ENCODE data around the gene APBB1.

The APBB1 gene

DNA sequence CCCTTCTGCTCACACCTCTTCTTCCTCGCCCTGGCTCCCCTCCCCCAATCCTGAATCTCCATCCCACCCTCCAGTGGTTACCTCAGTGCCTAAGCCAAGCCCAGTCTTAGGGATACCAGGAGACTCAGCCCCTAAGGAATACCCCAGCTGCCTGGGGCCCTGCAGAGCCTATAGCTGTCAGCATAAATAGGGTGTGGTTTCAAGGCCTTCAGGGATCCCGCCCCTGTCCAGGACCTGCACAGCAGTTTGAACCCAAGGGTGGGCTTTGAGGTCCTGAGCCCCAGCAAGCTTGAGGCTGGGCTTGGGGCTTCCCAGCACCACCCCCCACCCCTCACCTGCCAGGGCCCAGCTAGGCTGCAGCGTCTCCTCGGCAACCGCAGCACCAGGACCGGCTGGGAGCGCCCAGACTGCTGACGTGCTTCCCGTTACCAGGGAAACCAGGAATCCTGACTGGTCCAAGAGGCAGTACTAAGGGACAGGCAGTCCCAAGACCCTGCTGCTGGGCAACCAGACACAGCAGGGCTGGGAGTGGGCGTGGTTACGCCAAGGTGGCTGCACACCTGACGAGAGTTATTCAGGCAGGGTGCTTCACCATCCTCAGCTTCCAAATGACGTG is 13.7 kb downstream of the APBB1 start:
- no peaks in the 10 kb centered on the region for H3K36me3 ChIP-seq (ENCODE audit: control insufficient read depth, insufficient read depth, low read length)
- H3K4me3 ChIP-seq (ENCODE audit: low read length): no peak overlapping the region
- DNase-seq: peak; percentile 90
- H3K4me2 ChIP-seq (ENCODE audit: low read length): no peak overlapping the region
- H3K18ac ChIP-seq (ENCODE audit: low read length): no peak overlapping the region
- no peak overlapping the region for H2BK15ac ChIP-seq (replicated peaks; ENCODE audit: low read depth)
- H3K56ac ChIP-seq (ENCODE audit: low read length): no peak overlapping the region
- H3K79me2 ChIP-seq (ENCODE audit: control insufficient read depth, insufficient read depth, low read length): no peaks in the 10 kb centered on the region
- H3K27ac ChIP-seq (ENCODE audit: low read depth, low read length): no peak overlapping the region
- no peak overlapping the region for H2AK5ac ChIP-seq (ENCODE audit: low read length)
- no CpG with 5 or more reads among the region's 13 CpGs for WGBS (ENCODE audit: extremely low coverage, insufficient coverage, low lambda C conversion rate)
- H2BK5ac ChIP-seq (ENCODE audit: low read length): no peak overlapping the region
- no peaks in the 10 kb centered on the region for H3K4me1 ChIP-seq (ENCODE audit: control insufficient read depth, low read depth, low read length)
- no peak overlapping the region for H4K5ac ChIP-seq (ENCODE audit: low read length)
- no peak overlapping the region for H2BK120ac ChIP-seq (ENCODE audit: low read depth, low read length)
- H4K8ac ChIP-seq (ENCODE audit: low read depth, low read length): no peak overlapping the region
- H3K9ac ChIP-seq (ENCODE audit: low read length): no peak overlapping the region
- no peak overlapping the region for H3K4ac ChIP-seq (ENCODE audit: low read depth, low read length)
- H3K23ac ChIP-seq (ENCODE audit: low read length): no peak overlapping the region
- H3K27me3 ChIP-seq (ENCODE audit: insufficient read depth, low read length, poor library complexity): no peaks in the 10 kb centered on the region
- no peaks in the 10 kb centered on the region for H3K79me1 ChIP-seq (ENCODE audit: low read length)

DNA sequence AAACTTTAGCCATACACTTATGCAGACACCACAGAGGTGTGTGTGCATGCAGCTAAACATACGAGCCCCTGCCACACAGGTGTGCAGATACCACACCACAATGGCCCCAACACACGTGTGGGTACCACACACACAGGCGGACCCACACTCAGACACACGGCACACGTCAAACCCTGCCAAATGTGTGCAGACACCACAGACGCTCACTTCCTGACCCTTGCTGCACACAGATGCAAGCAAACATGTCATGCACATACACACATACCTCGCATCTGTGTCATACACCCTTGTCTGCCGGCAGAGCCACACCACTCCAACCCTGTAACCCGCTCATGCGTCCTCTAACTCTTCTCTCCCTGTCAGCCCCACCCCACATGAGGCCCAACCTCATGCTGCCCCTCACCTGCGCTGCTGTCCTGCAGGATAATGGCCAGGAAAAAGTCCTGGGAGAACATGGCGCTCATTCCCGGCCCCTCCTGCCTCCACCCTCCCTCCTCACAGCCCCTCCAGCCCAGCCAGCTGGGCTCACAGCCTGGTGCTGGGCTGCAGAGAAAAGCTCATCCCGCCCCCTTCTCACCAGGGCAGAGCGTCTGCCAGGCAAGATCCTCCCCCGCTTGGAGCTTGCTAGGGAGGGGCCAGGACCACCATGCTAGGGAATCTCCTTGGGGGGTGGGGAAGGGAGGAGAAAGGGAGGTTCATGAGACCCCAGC is 14.4 kb downstream of the APBB1 start:
- Histone ChIP-seq H3K79me2 (ENCODE audit: control insufficient read depth, insufficient read depth, low read length) (no peaks in the 10 kb centered on the region), H3K4me3 (ENCODE audit: low read length) (no peak overlapping the region), H3K4me1 (ENCODE audit: control insufficient read depth, low read depth, low read length) (no peaks in the 10 kb centered on the region), H2BK15ac (replicated peaks; ENCODE audit: low read depth) (no peak overlapping the region), H3K56ac (ENCODE audit: low read length) (no peak overlapping the region), H2AK5ac (ENCODE audit: low read length) (no peak overlapping the region), H3K23ac (ENCODE audit: low read length) (no peak overlapping the region), H3K4ac (ENCODE audit: low read depth, low read length) (no peak overlapping the region), H3K36me3 (ENCODE audit: control insufficient read depth, insufficient read depth, low read length) (no peaks in the 10 kb centered on the region), H3K79me1 (ENCODE audit: low read length) (no peaks in the 10 kb centered on the region), H2BK120ac (ENCODE audit: low read depth, low read length) (no peak overlapping the region), H3K27me3 (ENCODE audit: insufficient read depth, low read length, poor library complexity) (no peaks in the 10 kb centered on the region), H3K18ac (ENCODE audit: low read length) (no peak overlapping the region), H4K5ac (ENCODE audit: low read length) (no peak overlapping the region), H3K4me2 (ENCODE audit: low read length) (no peak overlapping the region), H4K8ac (ENCODE audit: low read depth, low read length) (no peak overlapping the region), H2BK5ac (ENCODE audit: low read length) (no peak overlapping the region), H3K9ac (ENCODE audit: low read length) (no peak overlapping the region), H3K27ac (ENCODE audit: low read depth, low read length) (no peak overlapping the region)
- WGBS (ENCODE audit: extremely low coverage, insufficient coverage, low lambda C conversion rate): no CpG with 5 or more reads among the region's 16 CpGs
- DNase-seq: no peak

DNA sequence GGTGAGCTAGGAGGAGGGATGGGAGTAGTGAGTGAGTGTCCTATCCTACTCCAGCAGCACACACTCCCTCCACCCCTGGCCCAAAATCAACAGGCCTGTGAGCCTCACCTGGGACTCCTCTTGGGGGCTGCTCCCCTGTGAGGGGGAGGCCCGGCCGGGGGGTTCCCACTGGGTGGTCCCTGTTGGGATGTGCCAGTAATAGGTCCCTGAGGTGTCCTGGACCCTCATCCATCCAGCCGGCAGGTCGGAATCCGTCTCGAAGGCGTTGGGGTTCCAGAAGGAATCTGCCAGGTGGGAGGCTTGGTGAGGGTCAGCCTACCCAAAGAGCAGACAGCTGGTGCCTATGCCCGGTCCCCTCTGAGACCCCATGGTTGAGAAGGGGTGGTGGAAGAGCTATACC is 15.4 kb downstream of the APBB1 start:
- no peak overlapping the region for H4K8ac ChIP-seq (ENCODE audit: low read depth, low read length)
- no peak overlapping the region for H2BK15ac ChIP-seq (replicated peaks; ENCODE audit: low read depth)
- no peak overlapping the region for H3K23ac ChIP-seq (ENCODE audit: low read length)
- H2BK5ac ChIP-seq (ENCODE audit: low read length): no peak overlapping the region
- no peaks in the 10 kb centered on the region for H3K36me3 ChIP-seq (ENCODE audit: control insufficient read depth, insufficient read depth, low read length)
- no peak overlapping the region for H3K4me3 ChIP-seq (ENCODE audit: low read length)
- H2AK5ac ChIP-seq (ENCODE audit: low read length): no peak overlapping the region
- H3K4ac ChIP-seq (ENCODE audit: low read depth, low read length): no peak overlapping the region
- H3K4me1 ChIP-seq (ENCODE audit: control insufficient read depth, low read depth, low read length): no peaks in the 10 kb centered on the region
- no peak overlapping the region for H3K56ac ChIP-seq (ENCODE audit: low read length)
- H3K27ac ChIP-seq (ENCODE audit: low read depth, low read length): no peak overlapping the region
- no peak overlapping the region for H3K4me2 ChIP-seq (ENCODE audit: low read length)
- no peaks in the 10 kb centered on the region for H3K27me3 ChIP-seq (ENCODE audit: insufficient read depth, low read length, poor library complexity)
- H3K79me2 ChIP-seq (ENCODE audit: control insufficient read depth, insufficient read depth, low read length): no peaks in the 10 kb centered on the region
- WGBS (ENCODE audit: extremely low coverage, insufficient coverage, low lambda C conversion rate): no CpG with 5 or more reads among the region's 8 CpGs
- H2BK120ac ChIP-seq (ENCODE audit: low read depth, low read length): no peak overlapping the region
- H4K5ac ChIP-seq (ENCODE audit: low read length): no peak overlapping the region
- no peak overlapping the region for H3K18ac ChIP-seq (ENCODE audit: low read length)
- no peak for DNase-seq
- no peak overlapping the region for H3K9ac ChIP-seq (ENCODE audit: low read length)
- no peaks in the 10 kb centered on the region for H3K79me1 ChIP-seq (ENCODE audit: low read length)

DNA sequence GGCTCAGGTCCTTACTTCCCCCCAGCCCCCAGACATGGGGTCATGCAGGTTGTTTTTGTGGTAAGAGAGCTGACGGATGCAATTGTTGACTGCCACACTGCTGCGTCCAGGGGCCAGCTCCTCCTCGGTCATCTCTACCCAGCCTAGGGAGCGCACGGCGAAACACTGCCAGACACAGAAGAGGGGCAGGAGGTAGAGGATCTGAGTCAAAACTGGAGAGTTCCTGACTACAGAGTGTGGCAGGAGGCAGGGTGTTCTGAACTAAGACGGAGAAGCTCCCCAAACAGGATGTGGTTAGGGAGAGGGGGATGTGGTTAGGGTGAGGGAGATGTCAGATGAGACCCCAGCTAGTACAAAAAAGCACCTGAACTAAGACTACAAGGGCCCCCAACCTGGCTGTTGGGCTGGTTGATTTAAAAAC is 16.3 kb downstream of the APBB1 start:
- Histone ChIP-seq H3K56ac (ENCODE audit: low read length) (no peak overlapping the region), H3K79me2 (ENCODE audit: control insufficient read depth, insufficient read depth, low read length) (no peaks in the 10 kb centered on the region), H3K9ac (ENCODE audit: low read length) (no peak overlapping the region), H3K18ac (ENCODE audit: low read length) (no peak overlapping the region), H2BK15ac (replicated peaks; ENCODE audit: low read depth) (no peak overlapping the region), H2BK5ac (ENCODE audit: low read length) (no peak overlapping the region), H3K4me3 (ENCODE audit: low read length) (no peak overlapping the region), H3K4ac (ENCODE audit: low read depth, low read length) (no peak overlapping the region), H2BK120ac (ENCODE audit: low read depth, low read length) (no peak overlapping the region), H4K5ac (ENCODE audit: low read length) (no peak overlapping the region), H3K23ac (ENCODE audit: low read length) (no peak overlapping the region), H3K27me3 (ENCODE audit: insufficient read depth, low read length, poor library complexity) (no peaks in the 10 kb centered on the region), H3K36me3 (ENCODE audit: control insufficient read depth, insufficient read depth, low read length) (no peaks in the 10 kb centered on the region), H3K27ac (ENCODE audit: low read depth, low read length) (no peak overlapping the region), H3K4me2 (ENCODE audit: low read length) (no peak overlapping the region), H2AK5ac (ENCODE audit: low read length) (no peak overlapping the region), H3K4me1 (ENCODE audit: control insufficient read depth, low read depth, low read length) (no peaks in the 10 kb centered on the region), H3K79me1 (ENCODE audit: low read length) (no peaks in the 10 kb centered on the region), H4K8ac (ENCODE audit: low read depth, low read length) (no peak overlapping the region)
- WGBS (ENCODE audit: extremely low coverage, insufficient coverage, low lambda C conversion rate): no CpG with 5 or more reads among the region's 7 CpGs
- DNase-seq: no peak

DNA sequence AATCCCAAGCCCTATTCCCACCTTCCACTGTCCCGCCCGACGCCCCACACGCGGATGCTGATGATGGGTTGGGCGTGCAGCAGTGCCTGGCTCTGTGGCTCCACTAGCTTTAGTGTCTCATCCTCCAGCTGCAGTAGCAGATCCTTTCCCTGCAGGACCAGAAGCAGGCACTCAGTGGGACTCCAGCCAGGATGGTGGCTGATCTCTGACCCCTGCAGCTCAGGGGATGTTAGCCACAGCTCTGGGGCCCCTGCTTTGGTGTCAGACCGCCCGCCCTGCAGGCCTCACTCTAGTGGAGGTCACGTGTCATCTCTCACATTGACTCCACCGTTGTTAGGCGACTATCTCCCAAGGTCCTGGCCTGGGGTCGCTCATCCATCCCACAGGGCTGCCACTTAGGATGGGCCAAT is 16.8 kb downstream of the APBB1 start:
- Histone ChIP-seq H3K18ac (ENCODE audit: low read length) (no peak overlapping the region), H3K4me2 (ENCODE audit: low read length) (no peak overlapping the region), H3K79me1 (ENCODE audit: low read length) (no peaks in the 10 kb centered on the region), H3K23ac (ENCODE audit: low read length) (no peak overlapping the region), H2BK15ac (replicated peaks; ENCODE audit: low read depth) (no peak overlapping the region), H4K5ac (ENCODE audit: low read length) (no peak overlapping the region), H3K79me2 (ENCODE audit: control insufficient read depth, insufficient read depth, low read length) (no peaks in the 10 kb centered on the region), H3K36me3 (ENCODE audit: control insufficient read depth, insufficient read depth, low read length) (no peaks in the 10 kb centered on the region), H3K56ac (ENCODE audit: low read length) (no peak overlapping the region), H3K27me3 (ENCODE audit: insufficient read depth, low read length, poor library complexity) (no peaks in the 10 kb centered on the region), H2AK5ac (ENCODE audit: low read length) (no peak overlapping the region), H2BK120ac (ENCODE audit: low read depth, low read length) (no peak overlapping the region), H3K9ac (ENCODE audit: low read length) (no peak overlapping the region), H2BK5ac (ENCODE audit: low read length) (no peak overlapping the region), H3K4me3 (ENCODE audit: low read length) (no peak overlapping the region), H3K4ac (ENCODE audit: low read depth, low read length) (no peak overlapping the region), H3K4me1 (ENCODE audit: control insufficient read depth, low read depth, low read length) (no peaks in the 10 kb centered on the region), H4K8ac (ENCODE audit: low read depth, low read length) (no peak overlapping the region), H3K27ac (ENCODE audit: low read depth, low read length) (no peak overlapping the region)
- DNase-seq: no peak
- WGBS (ENCODE audit: extremely low coverage, insufficient coverage, low lambda C conversion rate): no CpG with 5 or more reads among the region's 12 CpGs

DNA sequence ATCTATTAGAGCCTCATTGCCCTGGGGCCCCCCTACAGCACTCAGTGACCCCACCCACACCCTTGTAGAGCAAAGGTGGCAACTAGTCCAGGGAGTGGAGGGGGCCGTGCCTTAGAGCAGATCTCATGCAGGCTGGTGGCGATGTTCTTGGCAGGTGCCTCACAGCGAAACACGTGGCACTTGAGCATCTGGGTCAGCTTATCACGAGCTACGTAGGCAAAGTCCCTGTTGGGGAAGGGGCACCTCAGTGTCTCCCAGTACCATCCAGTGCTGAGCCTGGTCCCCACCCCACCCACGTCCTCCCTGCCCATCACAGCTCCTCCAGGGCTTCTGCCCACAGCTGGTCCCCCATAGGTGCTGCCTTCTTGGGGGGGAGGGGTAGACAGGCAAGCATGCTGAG is 17.4 kb downstream of the APBB1 start:
- no peaks in the 10 kb centered on the region for H3K79me2 ChIP-seq (ENCODE audit: control insufficient read depth, insufficient read depth, low read length)
- H3K4me2 ChIP-seq (ENCODE audit: low read length): no peak overlapping the region
- no peak overlapping the region for H2BK120ac ChIP-seq (ENCODE audit: low read depth, low read length)
- H3K9ac ChIP-seq (ENCODE audit: low read length): no peak overlapping the region
- no peaks in the 10 kb centered on the region for H3K27me3 ChIP-seq (ENCODE audit: insufficient read depth, low read length, poor library complexity)
- H3K18ac ChIP-seq (ENCODE audit: low read length): no peak overlapping the region
- H4K8ac ChIP-seq (ENCODE audit: low read depth, low read length): no peak overlapping the region
- H3K4me1 ChIP-seq (ENCODE audit: control insufficient read depth, low read depth, low read length): no peaks in the 10 kb centered on the region
- H3K56ac ChIP-seq (ENCODE audit: low read length): no peak overlapping the region
- no peak overlapping the region for H2AK5ac ChIP-seq (ENCODE audit: low read length)
- no peak overlapping the region for H2BK5ac ChIP-seq (ENCODE audit: low read length)
- H2BK15ac ChIP-seq (replicated peaks; ENCODE audit: low read depth): no peak overlapping the region
- DNase-seq: no peak
- H3K4me3 ChIP-seq (ENCODE audit: low read length): no peak overlapping the region
- H3K4ac ChIP-seq (ENCODE audit: low read depth, low read length): no peak overlapping the region
- no CpG with 5 or more reads among the region's 7 CpGs for WGBS (ENCODE audit: extremely low coverage, insufficient coverage, low lambda C conversion rate)
- H4K5ac ChIP-seq (ENCODE audit: low read length): no peak overlapping the region
- no peak overlapping the region for H3K27ac ChIP-seq (ENCODE audit: low read depth, low read length)
- no peaks in the 10 kb centered on the region for H3K79me1 ChIP-seq (ENCODE audit: low read length)
- H3K36me3 ChIP-seq (ENCODE audit: control insufficient read depth, insufficient read depth, low read length): no peaks in the 10 kb centered on the region
- H3K23ac ChIP-seq (ENCODE audit: low read length): no peak overlapping the region

All from mesendoderm (in vitro differentiated cells).